GM23338 (cell line): ENCODE measurements around the gene IDH2. TPM values are rescaled to one million over a fixed set of nuclear protein-coding genes. Genes with fewer than 3 reads are reported as not detected.

Experiments
- CREB1 ChIP-seq: fragments of 250-450 bp; sonication (Bioruptor Pico); IDR thresholded peaks from 2 replicates; pipeline ENCODE4 v1.5.0; 2020; ENCODE audit warnings: low read depth, mild to moderate bottlenecking, moderate library complexity
- EZH2 ChIP-seq: fragments of 200-600 bp; sonication (generic); IDR thresholded peaks from one replicate; pipeline ENCODE4 v1.8.0; 2017; ENCODE audit warnings: antibody characterized with exemption, mild to moderate bottlenecking, low read depth; ENCODE audit not compliant: unreplicated experiment
- EZH2phosphoT487 ChIP-seq: fragments of 200-600 bp; sonication (generic); IDR thresholded peaks from one replicate; pipeline ENCODE4 v1.8.1; 2018; ENCODE audit warnings: antibody characterized with exemption; ENCODE audit not compliant: unreplicated experiment
- JUNB ChIP-seq: IDR thresholded peaks from one replicate; pipeline ENCODE4 v1.6.1; 2016; ENCODE audit warnings: antibody characterized with exemption; ENCODE audit not compliant: unreplicated experiment
- NANOG ChIP-seq: IDR thresholded peaks from 2 replicates; pipeline ENCODE4 v1.6.1; 2016; ENCODE audit warnings: antibody characterized with exemption, borderline replicate concordance
- POLR2AphosphoS5 ChIP-seq: IDR thresholded peaks from 2 replicates; pipeline ENCODE4 v1.6.1; 2016; ENCODE audit warnings: antibody characterized with exemption, low read depth
- ZNF114 ChIP-seq: fragments of 250-450 bp; sonication (Bioruptor Pico); IDR thresholded peaks from 2 replicates; pipeline ENCODE4 v1.5.0; 2020; ENCODE audit warnings: mild to moderate bottlenecking, moderate library complexity
- ZNF331 ChIP-seq: fragments of 250-450 bp; sonication (Bioruptor Pico); IDR thresholded peaks from 2 replicates; pipeline ENCODE4 v1.5.0; 2020; ENCODE audit warnings: low read depth, mild to moderate bottlenecking, moderate library complexity
- polyA plus RNA-seq: library from polyadenylated mRNA; unstranded; fragments of >200 nt; fragmentation: Nextera tagmentation; extraction: Ambion mirVana; gene quantifications from 2 replicates; pipeline ENCODE4 v1.2.1, GENCODE V29; 2016
- total RNA-seq: library from RNA; depleted of rRNA; stranded (reverse); fragments of >200 nt; shearing (Covaris generic); gene quantifications from 2 replicates; pipeline ENCODE4 v1.2.3, GENCODE V29; 2014
- TF ChIP-seq, protein P1 (sequence below): fragments of 250-450 bp; sonication (Bioruptor Pico); IDR thresholded peaks from 2 replicates; pipeline ENCODE4 v1.5.0; 2020; ENCODE audit warnings: mild to moderate bottlenecking, moderate library complexity
- TF ChIP-seq, protein P2 (sequence below), 2 experiments: fragments of 200-600 bp in 1 of 2; sonication (generic) in 1 of 2; conservative IDR thresholded peaks; 2 replicates each; pipeline versions ENCODE4 v1.5.1 to v1.6.1; 2016 to 2017; ENCODE audit warnings: antibody characterized with exemption in 2 of 2, low read depth in 2 of 2, mild to moderate bottlenecking in 2 of 2, moderate library complexity in 1 of 2
- TF ChIP-seq, protein P3 (sequence below): IDR thresholded peaks from one replicate; pipeline ENCODE4 v1.6.1; 2018; ENCODE audit warnings: antibody characterized with exemption; ENCODE audit not compliant: unreplicated experiment

IDH2 gene
- total and polyA plus RNA-seq, 2 experiments from 2014 or later, result 54.9 to 64.0 TPM

DNA sequence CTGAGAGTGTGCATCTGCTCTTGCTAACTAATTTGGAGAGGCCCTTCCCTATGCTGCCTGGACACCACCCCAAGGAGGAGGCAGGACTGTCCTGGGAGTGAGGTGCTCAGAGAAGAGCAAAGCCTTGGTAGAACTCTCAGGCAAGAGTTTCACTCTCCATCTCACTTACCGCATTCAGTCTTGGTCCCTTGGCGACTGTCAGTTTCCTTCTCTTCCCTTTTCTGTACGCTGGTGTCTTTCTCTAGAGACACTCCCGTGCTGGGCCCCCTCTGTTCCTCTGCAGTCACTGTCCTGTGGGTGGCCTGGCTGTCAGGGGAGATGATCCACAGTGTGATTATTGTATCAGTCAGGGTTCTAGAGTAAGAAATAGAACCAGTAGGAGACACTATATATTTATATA, 44.0 kb downstream of the IDH2 start (continued):
- TF ChIP-seq, protein P1, sequence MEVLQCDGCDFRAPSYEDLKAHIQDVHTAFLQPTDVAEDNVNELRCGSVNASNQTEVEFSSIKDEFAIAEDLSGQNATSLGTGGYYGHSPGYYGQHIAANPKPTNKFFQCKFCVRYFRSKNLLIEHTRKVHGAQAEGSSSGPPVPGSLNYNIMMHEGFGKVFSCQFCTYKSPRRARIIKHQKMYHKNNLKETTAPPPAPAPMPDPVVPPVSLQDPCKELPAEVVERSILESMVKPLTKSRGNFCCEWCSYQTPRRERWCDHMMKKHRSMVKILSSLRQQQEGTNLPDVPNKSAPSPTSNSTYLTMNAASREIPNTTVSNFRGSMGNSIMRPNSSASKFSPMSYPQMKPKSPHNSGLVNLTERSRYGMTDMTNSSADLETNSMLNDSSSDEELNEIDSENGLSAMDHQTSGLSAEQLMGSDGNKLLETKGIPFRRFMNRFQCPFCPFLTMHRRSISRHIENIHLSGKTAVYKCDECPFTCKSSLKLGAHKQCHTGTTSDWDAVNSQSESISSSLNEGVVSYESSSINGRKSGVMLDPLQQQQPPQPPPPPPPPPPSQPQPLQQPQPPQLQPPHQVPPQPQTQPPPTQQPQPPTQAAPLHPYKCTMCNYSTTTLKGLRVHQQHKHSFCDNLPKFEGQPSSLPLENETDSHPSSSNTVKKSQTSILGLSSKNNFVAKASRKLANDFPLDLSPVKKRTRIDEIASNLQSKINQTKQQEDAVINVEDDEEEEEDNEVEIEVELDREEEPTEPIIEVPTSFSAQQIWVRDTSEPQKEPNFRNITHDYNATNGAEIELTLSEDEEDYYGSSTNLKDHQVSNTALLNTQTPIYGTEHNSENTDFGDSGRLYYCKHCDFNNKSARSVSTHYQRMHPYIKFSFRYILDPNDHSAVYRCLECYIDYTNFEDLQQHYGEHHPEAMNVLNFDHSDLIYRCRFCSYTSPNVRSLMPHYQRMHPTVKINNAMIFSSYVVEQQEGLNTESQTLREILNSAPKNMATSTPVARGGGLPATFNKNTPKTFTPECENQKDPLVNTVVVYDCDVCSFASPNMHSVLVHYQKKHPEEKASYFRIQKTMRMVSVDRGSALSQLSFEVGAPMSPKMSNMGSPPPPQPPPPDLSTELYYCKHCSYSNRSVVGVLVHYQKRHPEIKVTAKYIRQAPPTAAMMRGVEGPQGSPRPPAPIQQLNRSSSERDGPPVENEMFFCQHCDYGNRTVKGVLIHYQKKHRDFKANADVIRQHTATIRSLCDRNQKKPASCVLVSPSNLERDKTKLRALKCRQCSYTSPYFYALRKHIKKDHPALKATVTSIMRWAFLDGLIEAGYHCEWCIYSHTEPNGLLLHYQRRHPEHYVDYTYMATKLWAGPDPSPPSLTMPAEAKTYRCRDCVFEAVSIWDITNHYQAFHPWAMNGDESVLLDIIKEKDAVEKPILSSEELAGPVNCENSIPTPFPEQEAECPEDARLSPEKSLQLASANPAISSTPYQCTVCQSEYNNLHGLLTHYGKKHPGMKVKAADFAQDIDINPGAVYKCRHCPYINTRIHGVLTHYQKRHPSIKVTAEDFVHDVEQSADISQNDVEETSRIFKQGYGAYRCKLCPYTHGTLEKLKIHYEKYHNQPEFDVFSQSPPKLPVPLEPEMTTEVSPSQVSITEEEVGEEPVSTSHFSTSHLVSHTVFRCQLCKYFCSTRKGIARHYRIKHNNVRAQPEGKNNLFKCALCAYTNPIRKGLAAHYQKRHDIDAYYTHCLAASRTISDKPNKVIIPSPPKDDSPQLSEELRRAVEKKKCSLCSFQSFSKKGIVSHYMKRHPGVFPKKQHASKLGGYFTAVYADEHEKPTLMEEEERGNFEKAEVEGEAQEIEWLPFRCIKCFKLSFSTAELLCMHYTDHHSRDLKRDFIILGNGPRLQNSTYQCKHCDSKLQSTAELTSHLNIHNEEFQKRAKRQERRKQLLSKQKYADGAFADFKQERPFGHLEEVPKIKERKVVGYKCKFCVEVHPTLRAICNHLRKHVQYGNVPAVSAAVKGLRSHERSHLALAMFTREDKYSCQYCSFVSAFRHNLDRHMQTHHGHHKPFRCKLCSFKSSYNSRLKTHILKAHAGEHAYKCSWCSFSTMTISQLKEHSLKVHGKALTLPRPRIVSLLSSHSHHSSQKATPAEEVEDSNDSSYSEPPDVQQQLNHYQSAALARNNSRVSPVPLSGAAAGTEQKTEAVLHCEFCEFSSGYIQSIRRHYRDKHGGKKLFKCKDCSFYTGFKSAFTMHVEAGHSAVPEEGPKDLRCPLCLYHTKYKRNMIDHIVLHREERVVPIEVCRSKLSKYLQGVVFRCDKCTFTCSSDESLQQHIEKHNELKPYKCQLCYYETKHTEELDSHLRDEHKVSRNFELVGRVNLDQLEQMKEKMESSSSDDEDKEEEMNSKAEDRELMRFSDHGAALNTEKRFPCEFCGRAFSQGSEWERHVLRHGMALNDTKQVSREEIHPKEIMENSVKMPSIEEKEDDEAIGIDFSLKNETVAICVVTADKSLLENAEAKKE, result no peak
- TF ChIP-seq, protein P2, sequence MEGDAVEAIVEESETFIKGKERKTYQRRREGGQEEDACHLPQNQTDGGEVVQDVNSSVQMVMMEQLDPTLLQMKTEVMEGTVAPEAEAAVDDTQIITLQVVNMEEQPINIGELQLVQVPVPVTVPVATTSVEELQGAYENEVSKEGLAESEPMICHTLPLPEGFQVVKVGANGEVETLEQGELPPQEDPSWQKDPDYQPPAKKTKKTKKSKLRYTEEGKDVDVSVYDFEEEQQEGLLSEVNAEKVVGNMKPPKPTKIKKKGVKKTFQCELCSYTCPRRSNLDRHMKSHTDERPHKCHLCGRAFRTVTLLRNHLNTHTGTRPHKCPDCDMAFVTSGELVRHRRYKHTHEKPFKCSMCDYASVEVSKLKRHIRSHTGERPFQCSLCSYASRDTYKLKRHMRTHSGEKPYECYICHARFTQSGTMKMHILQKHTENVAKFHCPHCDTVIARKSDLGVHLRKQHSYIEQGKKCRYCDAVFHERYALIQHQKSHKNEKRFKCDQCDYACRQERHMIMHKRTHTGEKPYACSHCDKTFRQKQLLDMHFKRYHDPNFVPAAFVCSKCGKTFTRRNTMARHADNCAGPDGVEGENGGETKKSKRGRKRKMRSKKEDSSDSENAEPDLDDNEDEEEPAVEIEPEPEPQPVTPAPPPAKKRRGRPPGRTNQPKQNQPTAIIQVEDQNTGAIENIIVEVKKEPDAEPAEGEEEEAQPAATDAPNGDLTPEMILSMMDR (conservative IDR thresholded peaks at IDR 0.05; ENCODE audit: low read depth in 2 of 2), result no peak
- no peak for TF ChIP-seq NANOG
- TF ChIP-seq POLR2AphosphoS5, result no peak
- TF ChIP-seq ZNF331 (CRISPR knock-in tag), result no peak
- no peak for TF ChIP-seq EZH2phosphoT487
- no peak for TF ChIP-seq JUNB
- no peak for TF ChIP-seq EZH2
- no peak for TF ChIP-seq ZNF114
- TF ChIP-seq, protein P3, sequence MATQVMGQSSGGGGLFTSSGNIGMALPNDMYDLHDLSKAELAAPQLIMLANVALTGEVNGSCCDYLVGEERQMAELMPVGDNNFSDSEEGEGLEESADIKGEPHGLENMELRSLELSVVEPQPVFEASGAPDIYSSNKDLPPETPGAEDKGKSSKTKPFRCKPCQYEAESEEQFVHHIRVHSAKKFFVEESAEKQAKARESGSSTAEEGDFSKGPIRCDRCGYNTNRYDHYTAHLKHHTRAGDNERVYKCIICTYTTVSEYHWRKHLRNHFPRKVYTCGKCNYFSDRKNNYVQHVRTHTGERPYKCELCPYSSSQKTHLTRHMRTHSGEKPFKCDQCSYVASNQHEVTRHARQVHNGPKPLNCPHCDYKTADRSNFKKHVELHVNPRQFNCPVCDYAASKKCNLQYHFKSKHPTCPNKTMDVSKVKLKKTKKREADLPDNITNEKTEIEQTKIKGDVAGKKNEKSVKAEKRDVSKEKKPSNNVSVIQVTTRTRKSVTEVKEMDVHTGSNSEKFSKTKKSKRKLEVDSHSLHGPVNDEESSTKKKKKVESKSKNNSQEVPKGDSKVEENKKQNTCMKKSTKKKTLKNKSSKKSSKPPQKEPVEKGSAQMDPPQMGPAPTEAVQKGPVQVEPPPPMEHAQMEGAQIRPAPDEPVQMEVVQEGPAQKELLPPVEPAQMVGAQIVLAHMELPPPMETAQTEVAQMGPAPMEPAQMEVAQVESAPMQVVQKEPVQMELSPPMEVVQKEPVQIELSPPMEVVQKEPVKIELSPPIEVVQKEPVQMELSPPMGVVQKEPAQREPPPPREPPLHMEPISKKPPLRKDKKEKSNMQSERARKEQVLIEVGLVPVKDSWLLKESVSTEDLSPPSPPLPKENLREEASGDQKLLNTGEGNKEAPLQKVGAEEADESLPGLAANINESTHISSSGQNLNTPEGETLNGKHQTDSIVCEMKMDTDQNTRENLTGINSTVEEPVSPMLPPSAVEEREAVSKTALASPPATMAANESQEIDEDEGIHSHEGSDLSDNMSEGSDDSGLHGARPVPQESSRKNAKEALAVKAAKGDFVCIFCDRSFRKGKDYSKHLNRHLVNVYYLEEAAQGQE, result no peak
- TF ChIP-seq CREB1 (CRISPR knock-in tag), result no peak
